Esophagus muscularis mucosa (tissue), 4 donors: ENCODE results near the gene LILRA5. TPM values are rescaled to one million over a fixed set of nuclear protein-coding genes. Genes with fewer than 3 reads are reported as not detected.

ENCODE experiments used
- DNase-seq: peaks from one replicate; pipeline ENCODE4 v3.0.0-alpha.2; 2017; ENCODE audit errors: extremely low spot score
- H3K27ac ChIP-seq, 4 donors: fragments of 200-600 bp; sonication (generic); replicated peaks in 1 of 4; 1 replicate in 3 of 4; 2 replicates in 1 of 4; pipeline ENCODE4 v1.5.1; 2016 to 2019; ENCODE audit warnings: mild to moderate bottlenecking in 1 of 4
- H3K27me3 ChIP-seq, 4 donors: fragments of 200-600 bp; sonication (generic); one replicate each; pipeline versions ENCODE4 v1.5.1 to v1.6.0; 2016 to 2019
- H3K36me3 ChIP-seq, 4 donors: fragments of 200-600 bp; sonication (generic); one replicate each; pipeline ENCODE4 v1.5.1; 2016 to 2019
- H3K4me1 ChIP-seq, 4 donors: fragments of 200-600 bp; sonication (generic); one replicate each; pipeline ENCODE4 v1.5.1; 2016 to 2019
- H3K4me3 ChIP-seq, 4 donors: fragments of 200-600 bp; sonication (generic); 1 replicate in 2 of 4; 2 replicates in 2 of 4; pipeline ENCODE4 v1.5.1; 2016 to 2019; ENCODE audit warnings: mild to moderate bottlenecking in 4 of 4, moderate library complexity in 1 of 4
- H3K9me3 ChIP-seq, 4 donors: fragments of 200-600 bp; sonication (generic); 1 replicate in 3 of 4; 2 replicates in 1 of 4; pipeline ENCODE4 v1.5.1; 2016 to 2019
- CTCF ChIP-seq, 3 experiments: fragments of 200-600 bp in 2 of 3; fragments of 450-650 bp in 1 of 3; sonication (generic) in 2 of 3; IDR thresholded peaks; one replicate each; pipeline ENCODE4 v1.5.1; 2017 to 2019; ENCODE audit warnings: antibody characterized with exemption in 3 of 3, mild to moderate bottlenecking in 2 of 3, moderate library complexity in 1 of 3
- EP300 ChIP-seq: sonication (generic); formaldehyde crosslinking; IDR thresholded peaks from one replicate; pipeline ENCODE4 v1.6.1; 2017; ENCODE audit warnings: antibody characterized with exemption
- POLR2A ChIP-seq: fragments of 450-650 bp; IDR thresholded peaks from one replicate; pipeline ENCODE4 v1.6.1; 2017; ENCODE audit warnings: antibody characterized with exemption, moderate library complexity, mild to moderate bottlenecking, low read depth
- POLR2AphosphoS5 ChIP-seq, 2 donors: sonication (generic); formaldehyde crosslinking; IDR thresholded peaks; one replicate each; pipeline ENCODE4 v1.6.1; 2017; ENCODE audit warnings: antibody characterized with exemption in 2 of 2
- WGBS: methylation state at CpG from one replicate; pipeline ENCODE4 v1.1.5; 2018; 5-methylcytosine and 5-hydroxymethylcytosine counted together
- intact Hi-C: fragments of 100-400 bp; cut with DNase I; formaldehyde crosslinking; loops from one replicate; pipeline ENCODE4 v1.15.1; 2023
- total RNA-seq, 4 donors: library from RNA; depleted of rRNA; stranded (reverse); fragments of >200 nt; gene quantifications; one replicate each; pipeline versions ENCODE4 v1.1.0 to v1.2.1, GENCODE V29; 2016

LILRA5 gene
- total RNA-seq, 4 donors from 2014 or later = 1.5 to 12.1 (median 2.7) TPM

GRCh38 chr19:54317108-54317964, 4.4 kb upstream of the LILRA5 start:
- no peak overlapping the region for H3K4me3 ChIP-seq
- intact Hi-C loops = no loop called here
- H3K36me3 ChIP-seq = no peaks in the 10 kb centered on the region
- no peaks in the 10 kb centered on the region for H3K9me3 ChIP-seq
- H3K27me3 ChIP-seq = peaks cover 0 to 72% (median 5%) of the 10 kb centered on the region in 4 donors
- WGBS = 74% methylated on average over 29 of the region's 29 CpGs
- no peak for DNase-seq
- H3K27ac ChIP-seq = no peak overlapping the region
- no peaks in the 10 kb centered on the region for H3K4me1 ChIP-seq
- TF ChIP-seq CTCF (IDR thresholded peaks at IDR 0.05) = no peak
- no peak for TF ChIP-seq EP300
- TF ChIP-seq POLR2AphosphoS5 (IDR thresholded peaks at IDR 0.05) = no peak
- no peak for TF ChIP-seq POLR2A

- intact Hi-C loops = no loop called here
- TF ChIP-seq EP300 (no peak), CTCF (IDR thresholded peaks at IDR 0.05) (no peak), POLR2AphosphoS5 (IDR thresholded peaks at IDR 0.05) (no peak), POLR2A (no peak)
- WGBS = 42% methylated on average over 11 of the region's 11 CpGs
These were observed 3.8 kb upstream of the LILRA5 start for GRCh38 chr19:54316746-54317107.

GRCh38 chr19:54315956-54316355, 3.0 kb upstream of the LILRA5 start:
- DNase-seq = no peak
- Histone ChIP-seq H3K27me3 (peaks cover 0 to 74% (median 5%) of the 10 kb centered on the region in 4 donors), H3K27ac (no peak overlapping the region), H3K4me3 (no peak overlapping the region), H3K4me1 (no peaks in the 10 kb centered on the region), H3K9me3 (no peaks in the 10 kb centered on the region), H3K36me3 (no peaks in the 10 kb centered on the region)
- TF ChIP-seq CTCF (IDR thresholded peaks at IDR 0.05) (no peak), POLR2AphosphoS5 (IDR thresholded peaks at IDR 0.05) (no peak)
- WGBS = 75% methylated on average over 10 of the region's 10 CpGs
- intact Hi-C loops = no loop called here

More at GRCh38 chr19:54316746-54317107, 3.8 kb upstream of the LILRA5 start:
- H3K4me1 ChIP-seq = no peaks in the 10 kb centered on the region
- no peaks in the 10 kb centered on the region for H3K9me3 ChIP-seq
- no peak overlapping the region for H3K4me3 ChIP-seq
- no peak for DNase-seq
- no peak overlapping the region for H3K27ac ChIP-seq
- peaks cover 0 to 73% (median 5%) of the 10 kb centered on the region in 4 donors for H3K27me3 ChIP-seq
- H3K36me3 ChIP-seq = no peaks in the 10 kb centered on the region

GRCh38 chr19:54312011-54312410, 955 bp downstream of the LILRA5 start:
- Histone ChIP-seq H3K27ac (no peak overlapping the region), H3K9me3 (no peaks in the 10 kb centered on the region), H3K4me3 (no peak overlapping the region), H3K27me3 (peaks cover 0 to 57% (median 1%) of the 10 kb centered on the region in 4 donors), H3K36me3 (no peaks in the 10 kb centered on the region), H3K4me1 (no peaks in the 10 kb centered on the region)
- intact Hi-C loops = no loop called here
- WGBS = no CpG with 5 or more reads among the region's 6 CpGs
- no peak for TF ChIP-seq POLR2A
- no peak for TF ChIP-seq POLR2AphosphoS5 (IDR thresholded peaks at IDR 0.05)
- no peak for TF ChIP-seq CTCF (IDR thresholded peaks at IDR 0.05)
- TF ChIP-seq EP300 = no peak
- DNase-seq = no peak

GRCh38 chr19:54311486-54311885, 1.5 kb downstream of the LILRA5 start:
- no peak overlapping the region for H3K4me3 ChIP-seq
- H3K4me1 ChIP-seq = no peaks in the 10 kb centered on the region
- intact Hi-C loops = no loop called here
- TF ChIP-seq CTCF (IDR thresholded peaks at IDR 0.05) (no peak), POLR2A (no peak), EP300 (no peak), POLR2AphosphoS5 (IDR thresholded peaks at IDR 0.05) (no peak)
- 20% methylated on average over 1 of the region's 5 CpGs for WGBS
- H3K9me3 ChIP-seq = no peaks in the 10 kb centered on the region
- H3K27me3 ChIP-seq = peaks cover 0 to 57% (median 0%) of the 10 kb centered on the region in 4 donors
- no peak overlapping the region for H3K27ac ChIP-seq
- no peaks in the 10 kb centered on the region for H3K36me3 ChIP-seq
- no peak for DNase-seq
